CD14-positive monocyte (primary cell): ENCODE results near the gene PTPRD. TPM values are rescaled to one million over a fixed set of nuclear protein-coding genes. Genes with fewer than 3 reads are reported as not detected.

ENCODE experiments used
- DNase-seq, 3 donors: peaks; one replicate each; pipeline ENCODE4 v3.0.0-alpha.2; 2011 to 2022
- H2AFZ ChIP-seq: 2 replicates; pipeline ENCODE4 v1.6.0; 2012; ENCODE audit warnings: mild to moderate bottlenecking, low read depth, low read length, inconsistent platforms; ENCODE audit not compliant: insufficient read depth, poor library complexity, severe bottlenecking
- H3K27ac ChIP-seq, 2 donors: 1 replicate in 1 of 2; 2 replicates in 1 of 2; pipeline ENCODE4 v1.5.1; 2012 to 2013; ENCODE audit warnings: low read length in 2 of 2, control low read depth in 1 of 2, inconsistent platforms in 1 of 2, low read depth in 1 of 2, mild to moderate bottlenecking in 1 of 2
- H3K27me3 ChIP-seq, 2 donors: one replicate each; pipeline versions ENCODE4 v1.6.0 to v1.6.1; 2011 to 2013; ENCODE audit warnings: low read length in 2 of 2; ENCODE audit not compliant: control insufficient read depth in 2 of 2, insufficient read depth in 2 of 2
- H3K36me3 ChIP-seq, 2 donors: replicated peaks in 1 of 2; 1 replicate in 1 of 2; 2 replicates in 1 of 2; pipeline versions ENCODE4 v1.5.1 to v1.6.1; 2012 to 2013; ENCODE audit warnings: low read length in 2 of 2, control low read depth in 1 of 2, inconsistent platforms in 1 of 2, mild to moderate bottlenecking in 1 of 2; ENCODE audit not compliant: insufficient read depth in 2 of 2, control insufficient read depth in 1 of 2
- H3K4me1 ChIP-seq, 2 donors: 1 replicate in 1 of 2; 2 replicates in 1 of 2; pipeline versions ENCODE4 v1.5.1 to v1.6.1; 2012 to 2013; ENCODE audit warnings: low read length in 2 of 2, control low read depth in 1 of 2, inconsistent platforms in 1 of 2, mild to moderate bottlenecking in 1 of 2, moderate library complexity in 1 of 2; ENCODE audit not compliant: insufficient read depth in 2 of 2, control insufficient read depth in 1 of 2
- H3K4me2 ChIP-seq: replicated peaks from 2 replicates; pipeline ENCODE3; 2012; ENCODE audit warnings: low read length, moderate library complexity, mild to moderate bottlenecking; ENCODE audit not compliant: poor library complexity, severe bottlenecking; ENCODE audit errors: extremely low read depth
- H3K4me3 ChIP-seq, 3 experiments: fragments of 200-600 bp in 1 of 3; sonication (generic) in 1 of 3; replicated peaks in 1 of 3; 1 replicate in 2 of 3; 2 replicates in 1 of 3; pipeline ENCODE4 v1.5.1; 2011 to 2013; ENCODE audit warnings: low read length in 3 of 3, mild to moderate bottlenecking in 3 of 3, control low read depth in 2 of 3, low read depth in 2 of 3, inconsistent platforms in 1 of 3, moderate library complexity in 1 of 3
- H3K79me2 ChIP-seq: 2 replicates; pipeline ENCODE4 v1.6.0; 2012; ENCODE audit warnings: mild to moderate bottlenecking, control low read depth, inconsistent platforms, low read length, moderate library complexity; ENCODE audit not compliant: insufficient read depth
- H3K9ac ChIP-seq: 2 replicates; pipeline ENCODE4 v1.6.0; 2017; ENCODE audit warnings: low read length, mild to moderate bottlenecking; ENCODE audit not compliant: insufficient read depth, poor library complexity, severe bottlenecking
- H3K9me3 ChIP-seq, 2 donors: replicated peaks in 1 of 2; 1 replicate in 1 of 2; 2 replicates in 1 of 2; pipeline versions ENCODE4 v1.5.1 to v1.6.1; 2012 to 2013; ENCODE audit warnings: low read length in 2 of 2, control low read depth in 1 of 2; ENCODE audit not compliant: control insufficient read depth in 1 of 2, insufficient read depth in 1 of 2
- H4K20me1 ChIP-seq: 2 replicates; pipeline ENCODE4 v1.6.0; 2012; ENCODE audit warnings: mild to moderate bottlenecking, low read length, control low read depth, moderate library complexity; ENCODE audit not compliant: insufficient read depth
- H3K27ac Mint-ChIP-seq, 7 donors: one replicate each; pipeline ENCODE4 v1.8.0; 2020; ENCODE audit warnings: mild to moderate bottlenecking in 7 of 7, mixed read lengths in 7 of 7, moderate library complexity in 6 of 7, inconsistent platforms in 2 of 7
- H3K27me3 Mint-ChIP-seq, 3 donors: one replicate each; pipeline ENCODE4 v1.8.0; 2021 to 2022; ENCODE audit warnings: low read depth in 3 of 3, mild to moderate bottlenecking in 3 of 3, mixed read lengths in 3 of 3, moderate library complexity in 3 of 3, inconsistent platforms in 1 of 3
- H3K36me3 Mint-ChIP-seq, 2 donors: one replicate each; pipeline ENCODE4 v1.8.0; 2020; ENCODE audit warnings: mixed read lengths in 2 of 2, inconsistent platforms in 1 of 2, mild to moderate bottlenecking in 1 of 2
- H3K4me1 Mint-ChIP-seq: one replicate; pipeline ENCODE4 v1.8.0; 2020; ENCODE audit warnings: mild to moderate bottlenecking, mixed read lengths
- H3K4me3 Mint-ChIP-seq, 2 donors: one replicate each; pipeline ENCODE4 v1.8.0; 2020; ENCODE audit warnings: mild to moderate bottlenecking in 2 of 2, mixed read lengths in 2 of 2, moderate library complexity in 1 of 2
- H3K9me3 Mint-ChIP-seq, 7 donors: one replicate each; pipeline ENCODE4 v1.8.0; 2020 to 2022; ENCODE audit warnings: mixed read lengths in 7 of 7, mild to moderate bottlenecking in 6 of 7, moderate library complexity in 6 of 7, inconsistent platforms in 2 of 7
- CTCF ChIP-seq: fragments of 200-600 bp; IDR thresholded peaks from one replicate; pipeline ENCODE4 v1.8.0; 2022; ENCODE audit warnings: antibody characterized with exemption, mild to moderate bottlenecking
- WGBS: methylation state at CpG from one replicate; pipeline ENCODE4 v1.1.5; 2013; ENCODE audit warnings: missing lambda C conversion rate; ENCODE audit not compliant: insufficient coverage; 5-methylcytosine and 5-hydroxymethylcytosine counted together
- intact Hi-C, 2 donors: fragments of 100-400 bp; cut with micrococcal nuclease; formaldehyde crosslinking; loops; one replicate each; pipeline versions ENCODE4 v1.15.0 to v1.15.1; 2023
- polyA plus RNA-seq, 3 donors: library from polyadenylated mRNA; depleted of rRNA in 1 of 3; unstranded in 2 of 3; stranded (reverse) in 1 of 3; fragments of 300-500 nt in 2 of 3; fragments of >200 nt in 1 of 3; fragmentation: Illumina TruSeq in 2 of 3; gene quantifications; 1 replicate in 2 of 3; 2 replicates in 1 of 3; pipeline ENCODE4 v1.2.3, GENCODE V29; 2012 to 2021

The PTPRD gene
- polyA plus RNA-seq, 3 donors: not detected

- Histone ChIP-seq H3K79me2 (no peaks in the 10 kb centered on the region), H3K36me3 (no peaks in the 10 kb centered on the region), H3K9ac (no peak overlapping the region), H3K9me3 (no peaks in the 10 kb centered on the region), H3K4me3 (no peak overlapping the region), H3K4me2 (no peak overlapping the region), H3K27me3 (no peaks in the 10 kb centered on the region), H3K4me1 (no peaks in the 10 kb centered on the region), H3K27ac (no peak overlapping the region), H4K20me1 (no peaks in the 10 kb centered on the region), H2AFZ (no peak overlapping the region)
- TF ChIP-seq CTCF: no peak
- H3K9me3 Mint-ChIP-seq: peaks cover 0 to 1% (median 0%) of the 10 kb centered on the region in 7 donors
- H3K27me3 Mint-ChIP-seq: peaks cover 0 to 1% (median 0%) of the 10 kb centered on the region in 3 donors
- no peak for DNase-seq
- no peaks in the 10 kb centered on the region for H3K36me3 Mint-ChIP-seq
- WGBS: no CpG with 5 or more reads among the region's 2 CpGs
- H3K27ac Mint-ChIP-seq: no peak overlapping the region
- intact Hi-C loops: no loop called here
- no peak overlapping the region for H3K4me3 Mint-ChIP-seq
- peaks cover 4% of the 10 kb centered on the region for H3K4me1 Mint-ChIP-seq
These were observed 2192.4 kb downstream of the PTPRD start for GRCh38 chr9:8420416-8420815.

- no peaks in the 10 kb centered on the region for H3K36me3 ChIP-seq
- H3K4me1 ChIP-seq: no peaks in the 10 kb centered on the region
- intact Hi-C loops: no loop called here
- no CpG with 5 or more reads among the region's 3 CpGs for WGBS
- DNase-seq: no peak
- no peak overlapping the region for H2AFZ ChIP-seq
- no peaks in the 10 kb centered on the region for H4K20me1 ChIP-seq
- Mint-ChIP-seq H3K36me3 (no peaks in the 10 kb centered on the region), H3K4me1 (peaks cover 4% of the 10 kb centered on the region), H3K4me3 (no peak overlapping the region), H3K9me3 (no peaks in the 10 kb centered on the region), H3K27me3 (peaks cover 0 to 1% (median 0%) of the 10 kb centered on the region in 3 donors), H3K27ac (no peak overlapping the region)
- H3K9me3 ChIP-seq: no peaks in the 10 kb centered on the region
- TF ChIP-seq CTCF: no peak
- no peak overlapping the region for H3K9ac ChIP-seq
- no peak overlapping the region for H3K4me2 ChIP-seq
- H3K27ac ChIP-seq: no peak overlapping the region
- H3K27me3 ChIP-seq: no peaks in the 10 kb centered on the region
- H3K79me2 ChIP-seq: no peaks in the 10 kb centered on the region
- no peak overlapping the region for H3K4me3 ChIP-seq
These were observed 2193.1 kb downstream of the PTPRD start for GRCh38 chr9:8419596-8420275.
